HL-60 (cell line): Measurements from ENCODE around the gene DLGAP3.

Experiments
- GABPA ChIP-seq: IDR thresholded peaks from 2 replicates; pipeline ENCODE4 v1.6.1; 2012; ENCODE audit warnings: low read depth
- POLR2AphosphoS5 ChIP-seq: IDR thresholded peaks from 2 replicates; pipeline ENCODE4 v1.6.1; 2012; ENCODE audit warnings: low read depth
- SPI1 ChIP-seq: IDR thresholded peaks from 2 replicates; pipeline ENCODE4 v1.6.1; 2012; ENCODE audit warnings: low read depth, mild to moderate bottlenecking, borderline replicate concordance
- TF ChIP-seq, protein P1 (sequence below): IDR thresholded peaks from one replicate; pipeline ENCODE4 v1.5.1; 2011; ENCODE audit warnings: low read length, control low read depth, inconsistent platforms; ENCODE audit not compliant: insufficient read depth
- TF ChIP-seq, protein P2 (sequence below): IDR thresholded peaks from 2 replicates; pipeline ENCODE4 v1.6.1; 2012; ENCODE audit warnings: low read depth; ENCODE audit not compliant: insufficient replicate concordance

DNA sequence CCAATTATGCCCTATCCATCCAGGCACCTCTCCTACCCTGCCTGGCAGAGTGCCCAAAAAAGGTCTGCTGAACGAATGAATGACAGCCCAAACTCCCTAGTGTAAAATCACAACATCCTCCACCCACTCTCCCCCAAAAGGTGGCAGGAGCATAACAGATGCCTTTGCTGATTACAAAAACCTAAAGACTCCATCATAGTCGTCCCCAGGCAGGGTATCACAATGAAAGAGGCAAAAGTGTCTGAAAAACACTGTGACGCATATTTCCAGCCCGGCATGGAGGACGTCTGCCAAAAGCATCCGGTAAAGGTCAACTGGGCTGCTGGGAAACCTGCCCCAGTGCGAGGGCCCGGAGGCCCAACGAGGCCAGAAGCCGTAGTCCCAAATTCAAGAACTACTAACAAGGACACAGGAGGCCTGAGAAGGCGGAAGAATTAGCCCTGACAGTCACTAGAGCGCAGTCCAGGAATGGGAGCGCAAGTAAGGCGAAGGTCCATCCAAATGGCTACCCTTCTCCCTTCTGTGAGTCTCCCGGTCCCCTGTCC lies 70.5 kb downstream of the DLGAP3 start:
- TF ChIP-seq POLR2AphosphoS5 (no peak), GABPA (no peak), SPI1 (no peak)
- TF ChIP-seq, protein P1, sequence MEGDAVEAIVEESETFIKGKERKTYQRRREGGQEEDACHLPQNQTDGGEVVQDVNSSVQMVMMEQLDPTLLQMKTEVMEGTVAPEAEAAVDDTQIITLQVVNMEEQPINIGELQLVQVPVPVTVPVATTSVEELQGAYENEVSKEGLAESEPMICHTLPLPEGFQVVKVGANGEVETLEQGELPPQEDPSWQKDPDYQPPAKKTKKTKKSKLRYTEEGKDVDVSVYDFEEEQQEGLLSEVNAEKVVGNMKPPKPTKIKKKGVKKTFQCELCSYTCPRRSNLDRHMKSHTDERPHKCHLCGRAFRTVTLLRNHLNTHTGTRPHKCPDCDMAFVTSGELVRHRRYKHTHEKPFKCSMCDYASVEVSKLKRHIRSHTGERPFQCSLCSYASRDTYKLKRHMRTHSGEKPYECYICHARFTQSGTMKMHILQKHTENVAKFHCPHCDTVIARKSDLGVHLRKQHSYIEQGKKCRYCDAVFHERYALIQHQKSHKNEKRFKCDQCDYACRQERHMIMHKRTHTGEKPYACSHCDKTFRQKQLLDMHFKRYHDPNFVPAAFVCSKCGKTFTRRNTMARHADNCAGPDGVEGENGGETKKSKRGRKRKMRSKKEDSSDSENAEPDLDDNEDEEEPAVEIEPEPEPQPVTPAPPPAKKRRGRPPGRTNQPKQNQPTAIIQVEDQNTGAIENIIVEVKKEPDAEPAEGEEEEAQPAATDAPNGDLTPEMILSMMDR = no peak
- TF ChIP-seq, protein P2, sequence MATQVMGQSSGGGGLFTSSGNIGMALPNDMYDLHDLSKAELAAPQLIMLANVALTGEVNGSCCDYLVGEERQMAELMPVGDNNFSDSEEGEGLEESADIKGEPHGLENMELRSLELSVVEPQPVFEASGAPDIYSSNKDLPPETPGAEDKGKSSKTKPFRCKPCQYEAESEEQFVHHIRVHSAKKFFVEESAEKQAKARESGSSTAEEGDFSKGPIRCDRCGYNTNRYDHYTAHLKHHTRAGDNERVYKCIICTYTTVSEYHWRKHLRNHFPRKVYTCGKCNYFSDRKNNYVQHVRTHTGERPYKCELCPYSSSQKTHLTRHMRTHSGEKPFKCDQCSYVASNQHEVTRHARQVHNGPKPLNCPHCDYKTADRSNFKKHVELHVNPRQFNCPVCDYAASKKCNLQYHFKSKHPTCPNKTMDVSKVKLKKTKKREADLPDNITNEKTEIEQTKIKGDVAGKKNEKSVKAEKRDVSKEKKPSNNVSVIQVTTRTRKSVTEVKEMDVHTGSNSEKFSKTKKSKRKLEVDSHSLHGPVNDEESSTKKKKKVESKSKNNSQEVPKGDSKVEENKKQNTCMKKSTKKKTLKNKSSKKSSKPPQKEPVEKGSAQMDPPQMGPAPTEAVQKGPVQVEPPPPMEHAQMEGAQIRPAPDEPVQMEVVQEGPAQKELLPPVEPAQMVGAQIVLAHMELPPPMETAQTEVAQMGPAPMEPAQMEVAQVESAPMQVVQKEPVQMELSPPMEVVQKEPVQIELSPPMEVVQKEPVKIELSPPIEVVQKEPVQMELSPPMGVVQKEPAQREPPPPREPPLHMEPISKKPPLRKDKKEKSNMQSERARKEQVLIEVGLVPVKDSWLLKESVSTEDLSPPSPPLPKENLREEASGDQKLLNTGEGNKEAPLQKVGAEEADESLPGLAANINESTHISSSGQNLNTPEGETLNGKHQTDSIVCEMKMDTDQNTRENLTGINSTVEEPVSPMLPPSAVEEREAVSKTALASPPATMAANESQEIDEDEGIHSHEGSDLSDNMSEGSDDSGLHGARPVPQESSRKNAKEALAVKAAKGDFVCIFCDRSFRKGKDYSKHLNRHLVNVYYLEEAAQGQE = no peak
